PFSK-1 (cell line): ENCODE results near the gene NTM.

Experiments
- FOXP2 ChIP-seq: optimal IDR thresholded peaks from 2 replicates; pipeline ENCODE3; 2011; ENCODE audit warnings: borderline replicate concordance, control low read depth, inconsistent platforms; ENCODE audit not compliant: insufficient read depth; ENCODE audit errors: extremely low read length, extremely low read depth
- POLR2AphosphoS5 ChIP-seq: IDR thresholded peaks from 2 replicates; pipeline ENCODE4 v1.6.1; 2012; ENCODE audit warnings: low read depth, mild to moderate bottlenecking, control low read depth, low read length, moderate library complexity
- SIN3A ChIP-seq: IDR thresholded peaks from 2 replicates; pipeline ENCODE4 v1.6.1; 2012; ENCODE audit warnings: mild to moderate bottlenecking, low read length, moderate library complexity, borderline replicate concordance; ENCODE audit not compliant: insufficient read depth
- TAF1 ChIP-seq: IDR thresholded peaks from 2 replicates; pipeline ENCODE4 v1.6.1; 2012; ENCODE audit warnings: low read length, control low read depth, borderline replicate concordance; ENCODE audit not compliant: insufficient read depth
- TF ChIP-seq, protein P1 (sequence below), 2 experiments: IDR thresholded peaks; 2 replicates each; pipeline versions ENCODE4 v1.6.1 to v1.8.0; 2011 to 2012; ENCODE audit warnings: low read depth in 2 of 2, low read length in 2 of 2, control low read depth in 1 of 2, inconsistent platforms in 1 of 2, mild to moderate bottlenecking in 1 of 2, moderate library complexity in 1 of 2; ENCODE audit not compliant: insufficient read depth in 1 of 2

DNA sequence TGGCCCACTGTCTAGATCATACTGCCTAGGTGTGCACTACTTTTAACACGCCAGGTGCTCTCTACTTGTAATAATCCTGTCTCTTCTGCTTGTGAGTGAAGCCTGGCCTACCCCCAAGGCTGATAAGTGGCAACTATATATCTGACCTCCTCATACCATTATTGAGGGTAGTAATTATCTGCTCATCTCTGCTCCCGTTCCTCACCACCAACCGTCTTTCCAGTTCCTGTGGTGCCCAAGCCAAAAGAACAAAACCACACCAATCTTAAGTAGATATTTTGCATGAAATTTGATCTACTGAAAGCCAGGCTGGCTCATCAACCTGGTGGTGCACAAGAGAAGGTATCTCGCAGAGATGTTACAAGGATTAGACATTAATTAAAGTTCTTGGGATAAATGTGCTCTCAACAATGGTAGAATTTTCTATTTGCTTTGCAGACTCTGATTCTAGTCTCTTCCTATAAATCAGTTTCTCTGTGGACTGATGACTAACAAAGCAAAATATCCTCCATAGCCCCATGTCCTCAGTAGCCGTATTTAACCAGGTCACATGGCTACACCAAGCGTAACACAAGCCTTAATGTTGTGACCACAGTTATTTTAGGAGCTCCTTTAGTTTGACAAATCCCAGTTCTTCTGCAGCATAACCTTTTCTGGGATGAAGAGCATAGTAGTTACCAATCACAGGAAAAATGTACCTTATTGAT is 267.2 kb downstream of the NTM start:
- TF ChIP-seq POLR2AphosphoS5, result no peak
- TF ChIP-seq, protein P1, sequence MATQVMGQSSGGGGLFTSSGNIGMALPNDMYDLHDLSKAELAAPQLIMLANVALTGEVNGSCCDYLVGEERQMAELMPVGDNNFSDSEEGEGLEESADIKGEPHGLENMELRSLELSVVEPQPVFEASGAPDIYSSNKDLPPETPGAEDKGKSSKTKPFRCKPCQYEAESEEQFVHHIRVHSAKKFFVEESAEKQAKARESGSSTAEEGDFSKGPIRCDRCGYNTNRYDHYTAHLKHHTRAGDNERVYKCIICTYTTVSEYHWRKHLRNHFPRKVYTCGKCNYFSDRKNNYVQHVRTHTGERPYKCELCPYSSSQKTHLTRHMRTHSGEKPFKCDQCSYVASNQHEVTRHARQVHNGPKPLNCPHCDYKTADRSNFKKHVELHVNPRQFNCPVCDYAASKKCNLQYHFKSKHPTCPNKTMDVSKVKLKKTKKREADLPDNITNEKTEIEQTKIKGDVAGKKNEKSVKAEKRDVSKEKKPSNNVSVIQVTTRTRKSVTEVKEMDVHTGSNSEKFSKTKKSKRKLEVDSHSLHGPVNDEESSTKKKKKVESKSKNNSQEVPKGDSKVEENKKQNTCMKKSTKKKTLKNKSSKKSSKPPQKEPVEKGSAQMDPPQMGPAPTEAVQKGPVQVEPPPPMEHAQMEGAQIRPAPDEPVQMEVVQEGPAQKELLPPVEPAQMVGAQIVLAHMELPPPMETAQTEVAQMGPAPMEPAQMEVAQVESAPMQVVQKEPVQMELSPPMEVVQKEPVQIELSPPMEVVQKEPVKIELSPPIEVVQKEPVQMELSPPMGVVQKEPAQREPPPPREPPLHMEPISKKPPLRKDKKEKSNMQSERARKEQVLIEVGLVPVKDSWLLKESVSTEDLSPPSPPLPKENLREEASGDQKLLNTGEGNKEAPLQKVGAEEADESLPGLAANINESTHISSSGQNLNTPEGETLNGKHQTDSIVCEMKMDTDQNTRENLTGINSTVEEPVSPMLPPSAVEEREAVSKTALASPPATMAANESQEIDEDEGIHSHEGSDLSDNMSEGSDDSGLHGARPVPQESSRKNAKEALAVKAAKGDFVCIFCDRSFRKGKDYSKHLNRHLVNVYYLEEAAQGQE (IDR thresholded peaks at IDR 0.05; ENCODE audit: insufficient read depth in 1 of 2, low read depth in 2 of 2, low read length in 2 of 2), result no peak
- TF ChIP-seq SIN3A, result no peak
- no peak for TF ChIP-seq TAF1
- no peak for TF ChIP-seq FOXP2
